Choroid plexus epithelial cell (primary cell): ENCODE data around the gene NRIP1.

Experiments used
- DNase-seq: peaks from one replicate; pipeline ENCODE4 v3.0.0-alpha.2; 2010; ENCODE audit warnings: low read depth
- H3K4me3 ChIP-seq: 2 replicates; pipeline ENCODE4 v1.5.1; 2011; ENCODE audit warnings: low read depth, mild to moderate bottlenecking, control low read depth, low read length, moderate library complexity
- TF ChIP-seq, protein P1 (sequence below): conservative IDR thresholded peaks from 2 replicates; pipeline ENCODE4 v1.5.1; 2011; ENCODE audit warnings: low read depth, mild to moderate bottlenecking, control low read depth, inconsistent platforms, low read length, moderate library complexity

The NRIP1 gene

DNA sequence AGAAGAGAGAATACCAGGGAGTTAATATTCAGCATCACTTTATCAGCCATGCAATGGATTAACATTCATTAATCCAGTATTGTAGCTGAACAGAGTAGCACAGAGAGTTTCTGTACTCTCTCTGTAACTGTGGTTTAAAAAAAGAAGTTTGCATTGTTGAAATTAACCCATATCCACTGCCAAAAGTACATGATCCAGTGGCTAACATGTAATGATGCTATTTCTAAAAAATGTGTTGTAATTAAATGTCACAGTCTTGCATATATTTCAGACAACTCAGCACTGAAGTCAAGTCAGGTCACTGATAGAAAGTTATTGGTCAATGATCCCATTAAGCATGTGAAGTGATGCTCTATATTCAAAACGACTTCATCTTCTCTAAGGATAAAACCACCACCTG, 141.3 kb downstream of the NRIP1 start:
- DNase-seq = peak; percentile 47
- H3K4me3 ChIP-seq = no peak overlapping the region
- TF ChIP-seq, protein P1, sequence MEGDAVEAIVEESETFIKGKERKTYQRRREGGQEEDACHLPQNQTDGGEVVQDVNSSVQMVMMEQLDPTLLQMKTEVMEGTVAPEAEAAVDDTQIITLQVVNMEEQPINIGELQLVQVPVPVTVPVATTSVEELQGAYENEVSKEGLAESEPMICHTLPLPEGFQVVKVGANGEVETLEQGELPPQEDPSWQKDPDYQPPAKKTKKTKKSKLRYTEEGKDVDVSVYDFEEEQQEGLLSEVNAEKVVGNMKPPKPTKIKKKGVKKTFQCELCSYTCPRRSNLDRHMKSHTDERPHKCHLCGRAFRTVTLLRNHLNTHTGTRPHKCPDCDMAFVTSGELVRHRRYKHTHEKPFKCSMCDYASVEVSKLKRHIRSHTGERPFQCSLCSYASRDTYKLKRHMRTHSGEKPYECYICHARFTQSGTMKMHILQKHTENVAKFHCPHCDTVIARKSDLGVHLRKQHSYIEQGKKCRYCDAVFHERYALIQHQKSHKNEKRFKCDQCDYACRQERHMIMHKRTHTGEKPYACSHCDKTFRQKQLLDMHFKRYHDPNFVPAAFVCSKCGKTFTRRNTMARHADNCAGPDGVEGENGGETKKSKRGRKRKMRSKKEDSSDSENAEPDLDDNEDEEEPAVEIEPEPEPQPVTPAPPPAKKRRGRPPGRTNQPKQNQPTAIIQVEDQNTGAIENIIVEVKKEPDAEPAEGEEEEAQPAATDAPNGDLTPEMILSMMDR = no peak

DNA sequence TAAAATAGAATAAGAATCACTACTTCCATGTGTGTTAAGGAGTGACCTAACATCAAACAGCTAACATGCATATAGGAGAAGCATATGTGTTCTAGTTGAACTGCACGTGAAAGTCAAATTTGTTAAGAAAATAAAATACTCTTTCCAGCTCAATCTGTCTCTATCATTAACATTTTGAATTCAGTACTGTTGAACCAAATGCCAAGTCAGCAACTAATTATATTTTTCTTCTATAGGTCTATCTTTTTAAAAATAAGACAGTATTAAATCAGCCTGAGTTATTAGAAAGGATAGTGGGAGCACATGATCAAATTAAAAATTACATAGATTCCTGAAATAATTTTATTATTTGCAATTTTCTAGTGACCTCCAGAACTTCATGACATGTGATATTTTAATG, 141.8 kb downstream of the NRIP1 start:
- TF ChIP-seq, protein P1 = no peak
- DNase-seq = no peak
- no peak overlapping the region for H3K4me3 ChIP-seq

DNA sequence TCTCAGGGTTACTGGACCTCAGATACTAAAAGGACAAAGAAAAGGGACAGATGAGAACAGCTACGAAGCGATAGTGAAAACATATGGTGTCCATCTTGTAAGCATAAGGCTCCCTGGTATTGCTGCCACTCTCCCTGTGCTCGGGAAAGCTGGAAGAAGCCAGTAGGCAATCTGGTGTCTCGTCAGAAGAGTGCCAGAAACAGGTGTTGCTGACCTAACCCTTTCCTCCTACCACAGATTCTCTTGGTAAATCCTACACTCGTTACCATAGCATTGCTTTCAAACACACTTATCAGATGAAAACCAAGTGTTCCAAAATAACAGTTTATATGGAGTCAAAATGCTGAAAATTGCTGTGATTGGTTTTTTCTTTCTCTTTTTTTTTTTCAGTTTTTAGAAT, 146.3 kb downstream of the NRIP1 start:
- DNase-seq = no peak
- no peak overlapping the region for H3K4me3 ChIP-seq
- TF ChIP-seq, protein P1 = no peak

DNA sequence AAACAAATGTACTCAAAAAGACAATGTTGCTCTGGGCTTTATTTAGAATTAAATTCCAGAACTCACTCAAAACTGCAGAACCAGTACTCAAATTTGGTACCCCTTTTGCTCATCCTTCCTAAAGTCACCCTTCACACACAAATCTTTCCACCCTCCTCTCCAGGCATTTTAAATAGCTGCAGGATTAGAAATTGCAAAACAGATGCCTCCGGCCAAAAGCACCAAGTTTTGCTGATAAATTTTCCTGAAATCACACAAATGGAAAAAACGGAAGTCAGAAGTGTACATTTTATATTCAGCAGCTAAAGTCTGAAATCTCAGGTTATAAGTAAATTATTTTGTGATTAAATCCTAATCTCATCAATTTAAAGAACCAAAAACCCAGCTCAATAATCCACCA, 147.0 kb downstream of the NRIP1 start:
- TF ChIP-seq, protein P1 = no peak
- no peak for DNase-seq
- H3K4me3 ChIP-seq = no peak overlapping the region

DNA sequence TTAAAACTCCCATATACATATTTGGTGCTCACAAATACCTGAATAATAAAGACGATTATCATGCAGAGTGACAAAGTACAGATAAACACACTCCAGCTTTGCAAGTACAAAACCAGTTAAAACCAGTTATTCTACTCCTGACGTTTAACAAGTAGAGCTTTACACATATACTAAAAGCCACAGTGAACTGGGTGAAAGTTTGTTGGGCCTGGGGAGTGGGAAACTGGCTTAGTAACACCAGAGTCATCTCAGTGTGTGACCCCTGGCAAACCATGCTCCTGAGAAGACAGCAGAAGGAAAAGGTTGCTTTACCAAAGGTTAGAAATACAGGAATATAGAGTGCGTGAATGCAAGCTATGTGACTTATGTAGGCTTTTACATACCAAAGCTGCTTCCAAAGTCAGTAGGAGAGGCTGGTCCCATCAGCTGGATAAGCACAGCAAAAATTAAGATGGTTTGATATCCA, 148.1 kb downstream of the NRIP1 start:
- no peak overlapping the region for H3K4me3 ChIP-seq
- peak; percentile 90 for DNase-seq
- TF ChIP-seq, protein P1 = no peak

DNA sequence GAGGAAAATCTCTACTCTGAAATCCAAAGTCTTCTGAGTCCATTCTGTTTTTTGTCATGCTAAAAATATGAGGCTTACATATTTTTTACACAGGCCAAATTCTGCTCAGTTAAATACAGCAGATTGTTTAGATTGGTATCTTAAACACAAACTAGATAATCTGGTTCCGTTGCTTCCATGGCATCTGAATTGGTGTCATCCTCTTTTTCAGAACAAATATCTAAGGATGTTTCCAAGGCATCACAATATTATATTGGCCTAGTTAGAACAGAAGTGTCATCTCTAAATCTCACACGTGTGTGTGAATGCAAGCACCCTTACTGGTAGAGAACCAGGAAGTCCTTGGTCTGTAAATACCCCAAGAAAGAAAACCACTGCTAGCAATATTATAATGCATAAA, 151.2 kb downstream of the NRIP1 start:
- no peak overlapping the region for H3K4me3 ChIP-seq
- TF ChIP-seq, protein P1 = no peak

DNA sequence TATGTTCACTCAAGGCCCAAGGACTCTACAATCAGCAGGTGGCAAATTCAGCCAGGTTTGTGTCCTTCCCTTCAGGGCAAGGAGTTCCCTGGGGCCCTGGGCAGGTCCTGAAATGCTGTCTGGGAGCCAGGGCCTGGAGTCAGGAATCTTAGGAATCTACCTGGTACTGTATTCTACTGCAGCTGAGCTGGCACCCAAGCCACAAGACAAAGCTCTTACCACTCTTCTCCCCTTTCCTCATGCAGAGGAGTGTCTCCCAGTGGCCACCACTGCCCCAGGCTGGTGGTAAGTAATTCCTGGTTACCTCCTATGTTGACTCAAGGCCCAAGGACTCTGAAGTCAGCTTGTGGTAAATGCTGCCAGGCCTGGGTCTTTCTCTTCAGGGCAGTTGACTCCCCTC, 153.4 kb downstream of the NRIP1 start:
- DNase-seq = no peak
- H3K4me3 ChIP-seq = no peak overlapping the region
- TF ChIP-seq, protein P1 = no peak

More for the DNA sequence above, 151.2 kb downstream of the NRIP1 start:
- DNase-seq = no peak
